HFFc6 (cell line): Measurements from ENCODE around the gene MCF2. TPM values are rescaled to one million over a fixed set of nuclear protein-coding genes. Genes with fewer than 3 reads are reported as not detected.

Experiments used
- DNase-seq: peaks from one replicate; pipeline ENCODE4 v3.0.0-alpha.2; 2018
- H3K27ac Mint-ChIP-seq: 2 replicates; pipeline ENCODE4 v1.8.0; 2020; ENCODE audit warnings: mild to moderate bottlenecking, mixed read lengths
- H3K27me3 Mint-ChIP-seq: 2 replicates; pipeline ENCODE4 v1.8.0; 2021; ENCODE audit warnings: mild to moderate bottlenecking, moderate library complexity, mixed read lengths; ENCODE audit not compliant: insufficient read depth
- H3K36me3 Mint-ChIP-seq: 2 replicates; pipeline ENCODE4 v1.8.0; 2021; ENCODE audit warnings: low read depth, mixed read lengths
- H3K4me1 Mint-ChIP-seq: 2 replicates; pipeline ENCODE4 v1.8.0; 2020; ENCODE audit warnings: low read depth, mixed read lengths
- H3K4me3 Mint-ChIP-seq: 2 replicates; pipeline ENCODE4 v1.8.0; 2020; ENCODE audit warnings: mild to moderate bottlenecking, moderate library complexity, mixed read lengths
- H3K9me3 Mint-ChIP-seq: 2 replicates; pipeline ENCODE4 v1.8.0; 2020; ENCODE audit warnings: mild to moderate bottlenecking, mixed read lengths
- CTCF ChIP-seq: fragments of 200-600 bp; sonication (generic); IDR thresholded peaks from 2 replicates; pipeline ENCODE4 v1.5.0; 2021; ENCODE audit warnings: antibody characterized with exemption, mild to moderate bottlenecking
- total RNA-seq, 6 experiments: library from RNA; stranded (reverse); fragmentation: NEBNext Ultra II Directional; extraction: Animal tissue kit (Norgen Biotek cat#: 25700); gene quantifications; 2 replicates in 1 of 6; 3 replicates in 5 of 6; pipeline ENCODE4 v1.2.3, GENCODE V29; 2021

MCF2 gene
- total RNA-seq, 6 experiments from 2014 or later, result 0.11 TPM; not detected in 5

- H3K4me3 Mint-ChIP-seq, result no peak overlapping the region
- H3K27me3 Mint-ChIP-seq, result peaks cover under 1% of the 10 kb centered on the region
- H3K27ac Mint-ChIP-seq, result no peak overlapping the region
- no peaks in the 10 kb centered on the region for H3K36me3 Mint-ChIP-seq
- H3K9me3 Mint-ChIP-seq, result no peaks in the 10 kb centered on the region
- no peak for DNase-seq
- TF ChIP-seq CTCF, result no peak
- H3K4me1 Mint-ChIP-seq, result no peaks in the 10 kb centered on the region
Observed at GRCh38 chrX:139560221-139560620, 147.7 kb downstream of the MCF2 start.

- H3K4me3 Mint-ChIP-seq, result no peak overlapping the region
- peak; percentile 28 for DNase-seq
- H3K36me3 Mint-ChIP-seq, result no peaks in the 10 kb centered on the region
- peak; percentile 66; the same call in 1 of the 2 replicates for TF ChIP-seq CTCF
- no peak overlapping the region for H3K27ac Mint-ChIP-seq
- H3K27me3 Mint-ChIP-seq, result peaks cover 7% of the 10 kb centered on the region
- H3K9me3 Mint-ChIP-seq, result no peaks in the 10 kb centered on the region
- H3K4me1 Mint-ChIP-seq, result no peaks in the 10 kb centered on the region
Observed at GRCh38 chrX:139559383-139560042, 148.5 kb downstream of the MCF2 start.

- H3K27ac Mint-ChIP-seq, result no peak overlapping the region
- no peaks in the 10 kb centered on the region for H3K36me3 Mint-ChIP-seq
- TF ChIP-seq CTCF, result no peak
- no peaks in the 10 kb centered on the region for H3K9me3 Mint-ChIP-seq
- H3K27me3 Mint-ChIP-seq, result peaks cover 7% of the 10 kb centered on the region
- H3K4me1 Mint-ChIP-seq, result no peaks in the 10 kb centered on the region
- no peak for DNase-seq
- no peak overlapping the region for H3K4me3 Mint-ChIP-seq
Observed at GRCh38 chrX:139554991-139555675, 152.8 kb downstream of the MCF2 start.

- no peaks in the 10 kb centered on the region for H3K36me3 Mint-ChIP-seq
- DNase-seq, result no peak
- no peak for TF ChIP-seq CTCF
- no peaks in the 10 kb centered on the region for H3K9me3 Mint-ChIP-seq
- H3K4me1 Mint-ChIP-seq, result no peaks in the 10 kb centered on the region
- H3K27me3 Mint-ChIP-seq, result peaks cover 7% of the 10 kb centered on the region
- no peak overlapping the region for H3K4me3 Mint-ChIP-seq
- H3K27ac Mint-ChIP-seq, result no peak overlapping the region
Observed at GRCh38 chrX:139554376-139554775, 153.6 kb downstream of the MCF2 start.

GRCh38 chrX:139544591-139544990 is 163.4 kb downstream of the MCF2 start:
- TF ChIP-seq CTCF, result no peak
- no peak overlapping the region for H3K27ac Mint-ChIP-seq
- H3K4me1 Mint-ChIP-seq, result no peaks in the 10 kb centered on the region
- H3K9me3 Mint-ChIP-seq, result no peaks in the 10 kb centered on the region
- no peaks in the 10 kb centered on the region for H3K27me3 Mint-ChIP-seq
- no peak for DNase-seq
- H3K4me3 Mint-ChIP-seq, result no peak overlapping the region
- no peaks in the 10 kb centered on the region for H3K36me3 Mint-ChIP-seq
